MV-4-11 (cell line): ENCODE data around the gene TMEM141.

Experiments used
- DNase-seq: peaks from one replicate; lab custom pipeline; 2025; lab: John Stamatoyannopoulos, UW

The TMEM141 gene

DNA sequence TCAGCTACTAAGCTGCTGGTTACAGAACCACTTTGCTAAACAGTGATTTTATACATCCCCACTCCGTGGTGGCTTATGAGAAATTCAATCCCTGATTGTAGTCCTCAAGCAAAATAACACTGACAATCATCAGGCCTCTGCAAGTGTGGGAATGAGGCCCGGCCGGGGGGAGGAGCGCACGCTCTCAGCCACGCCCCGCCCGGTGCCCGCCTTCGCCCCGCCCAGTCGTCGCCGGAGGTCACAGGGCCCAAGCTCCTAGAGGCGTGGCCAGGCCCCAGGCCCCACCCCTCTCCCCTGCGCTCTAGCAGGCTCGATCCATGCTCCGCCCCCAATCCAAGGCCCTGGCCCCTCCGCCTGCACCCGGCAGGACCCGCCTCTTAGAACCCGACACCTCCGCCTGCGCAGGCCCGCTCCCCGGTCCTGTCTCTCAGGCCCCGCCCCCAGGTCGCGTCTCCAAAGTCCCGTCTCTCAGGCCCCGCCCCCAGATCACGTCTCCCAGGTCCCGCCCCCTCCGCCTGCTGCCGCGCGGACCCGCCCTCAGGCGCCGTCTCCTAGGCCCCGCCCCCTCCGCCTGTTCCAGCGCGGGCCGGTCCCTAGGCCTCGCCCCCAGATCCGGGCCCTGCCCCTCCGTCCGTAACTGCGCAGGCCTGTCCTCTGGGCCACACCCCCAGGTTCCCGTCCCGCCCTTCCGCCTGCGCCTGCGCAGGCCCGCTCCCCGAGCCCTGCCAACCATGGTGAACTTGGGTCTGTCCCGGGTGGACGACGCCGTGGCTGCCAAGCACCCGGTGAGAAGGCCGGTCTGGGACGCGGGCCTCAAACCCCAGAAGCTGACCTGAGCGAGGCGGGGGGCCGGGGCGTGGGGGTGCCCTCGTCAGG is at the start of gene TMEM141:
Gene TMEM141, plus strand, starts transcription at position 705 of the 876 bp plus-strand sequence. Its CDS starts 27 bp downstream, at position 732.
- peak; percentile 99 for DNase-seq

DNA sequence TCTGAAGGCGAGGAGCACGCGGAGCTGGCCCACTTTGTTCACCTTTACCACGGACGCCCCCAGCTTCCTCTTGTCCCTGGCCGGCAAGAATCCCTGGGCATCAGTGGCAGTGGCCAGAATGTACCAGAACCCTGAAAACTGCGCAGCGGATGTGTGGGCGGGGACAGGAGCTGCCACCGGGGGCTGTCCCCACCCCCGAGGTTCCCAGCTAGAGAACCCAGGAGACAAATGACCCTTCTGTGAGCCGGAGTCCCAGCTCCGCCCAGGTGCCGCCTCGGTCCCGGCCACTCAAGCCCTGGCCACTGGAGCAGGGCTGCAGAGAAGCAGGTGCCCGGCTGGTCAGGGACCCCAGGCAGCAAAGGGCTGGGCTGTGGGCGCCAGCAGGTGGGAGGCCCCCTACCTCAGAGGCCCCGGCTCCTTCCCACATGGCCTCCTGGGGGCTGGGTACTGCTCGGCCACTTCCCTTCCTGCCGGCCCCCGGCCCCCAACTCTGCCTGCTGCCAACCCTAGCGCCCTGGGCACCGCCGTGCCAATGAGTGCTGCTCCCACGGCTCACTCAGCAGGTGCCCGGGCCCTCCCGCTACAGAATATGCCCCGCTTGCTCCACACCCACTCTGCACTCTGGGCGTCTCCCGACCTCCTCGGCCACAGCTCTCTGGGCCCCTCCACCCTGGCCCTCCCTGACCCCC is 49.1 kb upstream of the TMEM141 start:
- no peak for DNase-seq

DNA sequence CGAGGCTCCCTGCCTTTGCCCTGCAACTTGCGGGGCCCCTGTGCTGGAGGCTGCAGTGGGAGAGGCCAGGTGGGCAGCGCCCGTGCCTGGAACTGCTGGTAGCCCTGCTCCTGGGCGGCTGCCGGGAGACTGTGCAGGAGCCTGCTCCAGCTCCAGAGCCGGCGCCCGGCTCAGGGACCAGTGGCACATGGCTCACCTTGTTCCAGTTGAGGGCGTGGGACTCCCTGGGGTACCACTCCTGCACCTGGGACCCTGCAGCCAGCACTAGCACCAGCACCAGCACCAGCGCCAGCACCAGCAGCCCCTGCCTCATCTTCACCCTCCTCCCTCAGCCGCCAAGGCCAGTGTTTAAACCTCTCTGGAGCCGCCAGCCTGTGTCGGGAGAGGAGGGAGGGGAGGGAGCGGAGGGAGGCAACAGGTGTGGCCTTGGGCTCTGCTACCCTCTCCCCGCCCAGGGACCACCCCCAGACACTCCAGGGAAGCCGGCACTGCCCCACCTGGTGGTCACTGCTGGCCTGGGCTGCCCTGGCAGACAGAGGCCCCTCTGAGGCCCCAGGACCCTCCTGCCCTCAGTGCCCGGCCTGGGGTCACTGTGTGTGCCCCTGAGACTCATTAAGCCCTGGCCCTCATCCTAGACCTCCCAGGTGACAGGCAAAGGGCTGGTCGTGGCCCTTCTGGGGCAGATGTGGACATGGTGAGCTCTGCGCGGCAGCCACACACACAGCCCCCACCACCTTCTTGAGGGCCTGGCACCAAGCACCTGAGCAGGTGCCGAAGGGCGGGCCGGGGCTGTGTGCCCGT is 48.4 kb upstream of the TMEM141 start, which contains the start of gene LCN10:
Gene LCN10, minus strand, starts transcription at position 350 of the 801 bp plus-strand sequence. Its CDS starts 37 bp downstream, at position 313.
- DNase-seq = no peak

DNA sequence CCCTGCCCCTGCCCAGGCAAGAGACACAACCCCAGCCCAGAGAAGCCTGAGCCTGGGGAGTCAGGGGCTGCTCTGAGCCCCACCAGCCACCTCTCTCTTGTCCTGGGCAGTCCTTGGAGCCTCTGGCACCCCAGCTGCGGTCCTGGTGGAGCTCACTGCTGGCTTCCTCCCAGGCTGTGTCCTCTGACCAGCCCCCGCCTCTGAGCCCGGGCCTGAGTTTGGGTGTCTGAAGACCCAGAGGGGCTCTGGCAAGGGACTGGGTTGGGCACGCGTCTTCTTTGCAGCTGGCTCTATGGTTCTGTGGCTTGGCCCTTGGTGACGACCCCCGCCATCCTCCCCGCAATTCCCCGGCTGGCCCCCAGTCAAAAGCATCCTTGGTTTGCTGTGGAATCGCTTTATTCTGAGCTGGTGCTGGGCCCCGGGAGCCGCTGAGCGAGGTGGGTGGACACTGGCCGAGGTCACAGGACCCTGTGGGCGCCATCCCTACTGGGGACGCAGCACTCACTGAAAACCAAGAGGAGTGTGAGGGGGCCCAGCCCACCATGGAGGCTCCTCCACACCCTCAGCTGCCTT is 47.4 kb upstream of the TMEM141 start:
- no peak for DNase-seq

- DNase-seq = no peak
Observed at GRCh38 chr9:136744773-136745172, 46.4 kb upstream of the TMEM141 start.

GRCh38 chr9:136745389-136746154 is 45.6 kb upstream of the TMEM141 start:
- DNase-seq = no peak

GRCh38 chr9:136746155-136746490 is 45.0 kb upstream of the TMEM141 start:
- DNase-seq = no peak

- DNase-seq = no peak
Observed at GRCh38 chr9:136746621-136747020, 44.5 kb upstream of the TMEM141 start.

DNA sequence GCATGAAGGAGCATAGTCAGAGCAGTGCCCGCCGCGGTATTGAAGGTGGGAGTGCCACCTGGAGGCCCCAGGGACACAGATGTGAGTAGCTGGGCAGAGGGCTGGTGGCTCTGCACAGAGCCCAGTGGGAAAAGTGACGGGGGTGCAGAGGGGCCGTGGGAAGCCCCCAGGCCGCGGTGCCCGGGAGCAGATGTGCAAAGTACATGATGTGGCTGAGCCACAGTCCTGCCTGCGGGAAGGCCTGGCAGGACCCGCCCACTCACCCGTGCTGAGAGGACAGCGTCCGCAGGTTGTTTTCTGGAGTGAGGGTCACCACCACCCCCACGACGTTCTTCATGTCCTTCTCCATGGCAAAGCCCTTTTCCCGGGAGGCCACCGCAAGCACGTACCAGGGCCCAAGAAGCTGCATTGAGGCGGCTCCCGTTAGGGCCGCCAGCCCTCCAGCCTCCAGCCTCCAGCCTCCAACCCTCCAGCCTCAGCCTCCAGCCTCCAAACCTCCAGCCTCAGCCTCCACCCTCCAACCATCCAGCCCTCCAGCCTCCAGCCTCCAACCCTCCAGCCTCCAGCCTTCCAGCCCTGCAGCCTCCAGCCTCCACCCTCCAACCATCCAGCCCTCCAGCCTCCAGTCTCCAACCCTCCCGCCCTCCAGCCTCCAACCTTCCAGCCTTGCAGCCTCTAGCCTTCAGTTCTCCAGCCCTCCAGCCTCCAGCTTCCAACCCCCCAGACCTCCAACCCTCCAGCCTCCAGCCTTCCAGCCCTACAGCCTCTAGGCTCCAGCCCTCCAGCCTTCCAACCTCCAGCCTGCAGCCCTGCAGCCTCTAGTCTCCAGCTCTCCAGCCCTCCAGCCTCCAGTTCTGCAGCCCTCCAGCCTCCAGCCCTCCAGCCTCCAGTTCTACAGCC is 43.7 kb upstream of the TMEM141 start:
- DNase-seq = no peak

DNA sequence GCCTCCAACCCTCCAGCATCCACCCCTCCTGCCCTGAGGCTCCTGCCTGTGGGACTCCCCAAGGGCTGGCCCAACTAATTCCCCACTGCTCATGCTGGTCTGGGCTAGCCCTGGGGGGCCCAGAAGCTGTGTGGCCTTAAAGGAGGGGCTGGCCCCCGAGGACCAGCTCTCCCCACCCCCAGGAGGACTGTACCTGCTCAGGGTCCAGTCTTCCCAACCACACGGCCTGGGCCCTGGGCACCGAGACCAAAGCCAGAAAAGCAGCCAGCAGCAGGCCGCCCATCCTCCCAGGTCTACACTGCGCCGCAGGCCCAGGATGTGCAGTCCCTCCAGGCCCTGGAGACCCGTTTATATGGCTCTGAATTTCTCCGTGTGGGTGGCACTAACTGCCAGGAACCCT is 42.9 kb upstream of the TMEM141 start, which contains the start of gene LCN6:
Gene LCN6, minus strand, starts transcription at position 325 of the 400 bp plus-strand sequence. Its CDS starts 42 bp downstream, at position 283.
- DNase-seq = no peak

DNA sequence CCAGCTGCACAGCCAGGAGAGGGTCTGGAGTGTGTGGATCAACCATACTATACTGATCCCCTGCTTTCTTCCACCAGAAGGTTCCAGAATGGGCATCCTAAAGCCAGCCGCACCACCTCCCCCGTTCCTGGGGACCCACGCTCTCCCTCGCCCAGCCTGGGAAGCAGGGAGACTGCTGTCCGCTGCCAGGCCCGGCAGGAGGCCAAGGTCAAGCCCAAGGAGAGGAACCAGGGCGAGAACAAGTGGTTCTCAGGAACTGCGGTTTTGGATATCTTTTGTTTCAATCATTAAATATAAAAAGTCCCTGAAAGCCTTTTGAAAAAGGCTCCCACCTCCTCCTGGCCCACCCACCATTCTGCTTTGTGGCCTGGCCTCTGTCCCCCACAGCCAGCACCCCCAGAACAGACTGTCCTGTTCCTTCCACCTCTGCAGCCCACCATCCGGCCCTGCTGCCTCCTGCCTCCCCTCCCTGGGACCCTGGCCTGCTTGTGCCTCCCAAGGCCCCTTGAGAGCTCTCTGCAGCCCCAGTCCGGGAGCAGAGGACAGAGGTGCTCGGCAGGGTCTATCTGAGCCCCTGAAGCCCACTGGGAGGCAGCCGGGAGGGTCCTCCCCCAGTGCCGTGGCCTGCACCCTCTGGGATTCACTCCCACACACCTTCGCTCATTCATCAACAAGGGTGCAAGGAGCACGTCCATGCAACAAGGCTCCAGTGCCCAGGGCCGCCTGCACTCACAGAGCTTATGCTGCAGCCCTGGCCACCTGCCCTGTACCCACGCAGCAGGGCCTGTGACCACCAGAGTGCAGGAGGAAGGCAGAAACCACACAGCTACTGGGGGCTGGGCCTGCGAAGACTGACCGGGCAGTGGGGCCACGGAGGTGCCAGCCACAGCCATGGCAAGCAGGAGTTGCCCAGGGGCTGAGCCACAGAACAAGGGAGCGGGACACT is 42.2 kb upstream of the TMEM141 start:
- no peak for DNase-seq

DNA sequence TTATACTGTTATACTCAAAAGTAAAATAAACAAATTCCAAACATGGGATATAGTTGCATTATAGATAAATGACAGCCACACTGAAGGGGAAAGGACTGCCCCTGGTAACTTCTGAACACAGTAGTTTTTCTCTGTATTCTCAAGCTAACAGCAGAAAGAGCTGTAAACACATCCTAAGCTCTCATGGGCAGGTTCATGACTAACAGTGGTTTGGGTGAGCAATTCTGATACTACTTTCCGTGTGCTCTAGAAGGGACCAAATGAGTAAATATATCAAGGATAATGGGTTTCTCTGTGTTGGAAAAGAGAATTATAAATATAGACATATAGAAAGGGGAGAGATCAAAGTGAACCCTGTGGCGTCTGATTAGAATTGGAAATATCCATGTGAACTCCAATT is 40.6 kb upstream of the TMEM141 start:
- DNase-seq = no peak

- DNase-seq = no peak
Observed at GRCh38 chr9:136751244-136751643, 39.9 kb upstream of the TMEM141 start.

DNA sequence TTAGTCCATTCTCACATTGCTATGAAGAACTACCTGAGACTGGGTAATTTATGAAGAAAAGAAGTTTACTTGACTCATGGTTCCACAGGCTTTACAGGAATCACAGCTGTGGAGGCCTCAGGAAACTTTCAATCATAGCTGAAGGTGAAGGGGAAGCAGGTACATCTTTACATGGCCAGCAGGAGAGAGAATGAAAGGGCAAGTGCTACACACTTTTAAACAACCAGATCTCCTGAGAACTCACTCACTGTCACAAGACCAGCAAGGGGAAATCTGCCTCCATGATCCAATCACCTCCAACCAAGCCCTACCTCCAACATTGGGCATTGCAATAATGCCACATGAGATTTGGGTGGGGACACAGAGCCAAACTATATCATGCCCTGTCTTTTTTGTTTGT is 39.3 kb upstream of the TMEM141 start:
- no peak for DNase-seq

GRCh38 chr9:136753371-136754058 is 37.6 kb upstream of the TMEM141 start:
- no peak for DNase-seq

- DNase-seq = no peak
Observed at GRCh38 chr9:136754059-136754572, 37.0 kb upstream of the TMEM141 start.

- DNase-seq = no peak
Observed at GRCh38 chr9:136754626-136755301, 36.4 kb upstream of the TMEM141 start.
